SH-SY5Y (cell line): ENCODE data around the gene MRPS15.

Experiments
- GATA2 ChIP-seq: IDR thresholded peaks from 2 replicates; pipeline ENCODE4 v1.6.1; 2011; ENCODE audit warnings: mild to moderate bottlenecking, low read depth, low read length
- GATA3 ChIP-seq: IDR thresholded peaks from 2 replicates; pipeline ENCODE4 v1.6.1; 2011; ENCODE audit warnings: low read depth, mild to moderate bottlenecking, low read length, moderate library complexity

- TF ChIP-seq GATA3 (no peak), GATA2 (no peak)
Observed at GRCh38 chr1:36472656-36473055, 8.5 kb upstream of the MRPS15 start.
